OCI-LY3 (cell line): ENCODE results near the gene COL5A3.

Experiments
- EZH2phosphoT487 ChIP-seq: fragments of 200-600 bp; shearing (Covaris generic); IDR thresholded peaks from 2 replicates; pipeline ENCODE4 v1.6.1; 2018; ENCODE audit warnings: antibody characterized with exemption, mixed run types, low read depth
- TF ChIP-seq, protein P1 (sequence below): fragments of 200-600, 300-600 bp; sonication (generic); IDR thresholded peaks from 2 replicates; pipeline ENCODE4 v1.5.1; 2014; ENCODE audit warnings: antibody characterized with exemption, low read length, low read depth

DNA sequence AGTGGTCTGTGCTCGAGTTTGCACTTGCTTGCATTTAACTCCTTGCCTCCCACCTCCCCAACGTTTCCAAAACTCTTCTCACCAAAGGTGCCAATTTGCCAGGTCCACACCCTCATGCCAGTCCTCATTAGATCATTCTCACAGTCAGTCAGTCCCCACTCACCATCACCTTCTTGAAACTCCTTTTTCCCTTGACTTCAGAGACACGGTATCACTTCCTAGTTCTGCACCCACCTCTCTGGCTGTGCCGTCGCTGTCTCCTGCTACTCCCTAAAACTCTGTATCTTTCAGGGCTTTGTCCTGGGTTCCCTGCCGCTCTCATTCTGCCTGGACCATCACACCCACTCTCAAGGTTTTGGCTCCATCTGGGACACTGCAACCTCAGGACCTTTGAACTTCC is 93.6 kb downstream of the COL5A3 start:
- TF ChIP-seq, protein P1, sequence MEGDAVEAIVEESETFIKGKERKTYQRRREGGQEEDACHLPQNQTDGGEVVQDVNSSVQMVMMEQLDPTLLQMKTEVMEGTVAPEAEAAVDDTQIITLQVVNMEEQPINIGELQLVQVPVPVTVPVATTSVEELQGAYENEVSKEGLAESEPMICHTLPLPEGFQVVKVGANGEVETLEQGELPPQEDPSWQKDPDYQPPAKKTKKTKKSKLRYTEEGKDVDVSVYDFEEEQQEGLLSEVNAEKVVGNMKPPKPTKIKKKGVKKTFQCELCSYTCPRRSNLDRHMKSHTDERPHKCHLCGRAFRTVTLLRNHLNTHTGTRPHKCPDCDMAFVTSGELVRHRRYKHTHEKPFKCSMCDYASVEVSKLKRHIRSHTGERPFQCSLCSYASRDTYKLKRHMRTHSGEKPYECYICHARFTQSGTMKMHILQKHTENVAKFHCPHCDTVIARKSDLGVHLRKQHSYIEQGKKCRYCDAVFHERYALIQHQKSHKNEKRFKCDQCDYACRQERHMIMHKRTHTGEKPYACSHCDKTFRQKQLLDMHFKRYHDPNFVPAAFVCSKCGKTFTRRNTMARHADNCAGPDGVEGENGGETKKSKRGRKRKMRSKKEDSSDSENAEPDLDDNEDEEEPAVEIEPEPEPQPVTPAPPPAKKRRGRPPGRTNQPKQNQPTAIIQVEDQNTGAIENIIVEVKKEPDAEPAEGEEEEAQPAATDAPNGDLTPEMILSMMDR, result no peak
- no peak for TF ChIP-seq EZH2phosphoT487
